Mucosa of descending colon (tissue), 3 donors: Measurements from ENCODE around the gene RIPOR3. TPM values are rescaled to one million over a fixed set of nuclear protein-coding genes. Genes with fewer than 3 reads are reported as not detected.

Source experiments
- ATAC-seq: fragments of 200-7000 bp; cut with Tn5 transposase; one replicate; pipeline ENCODE4 v1.9.1; 2020; ENCODE audit warnings: mild to moderate bottlenecking, moderate library complexity
- DNase-seq, 3 donors: peaks; one replicate each; pipeline ENCODE4 v3.0.0-alpha.2; 2020
- H3K36me3 ChIP-seq: fragments of 200-600 bp; one replicate; pipeline ENCODE4 v1.8.0; 2021; ENCODE audit warnings: low read depth, mild to moderate bottlenecking
- H3K4me1 ChIP-seq: fragments of 200-600 bp; one replicate; pipeline ENCODE4 v1.8.0; 2021; ENCODE audit warnings: low read depth, mild to moderate bottlenecking
- H3K4me3 ChIP-seq: fragments of 200-600 bp; one replicate; pipeline ENCODE4 v1.8.0; 2021; ENCODE audit warnings: mild to moderate bottlenecking
- H3K9me3 ChIP-seq: fragments of 200-600 bp; one replicate; pipeline ENCODE4 v1.8.0; 2021; ENCODE audit warnings: mild to moderate bottlenecking
- intact Hi-C, 2 donors: fragments of 100-400 bp; cut with DNase I in 1 of 2; cut with micrococcal nuclease in 1 of 2; formaldehyde crosslinking; loops; one replicate each; pipeline versions ENCODE4 v1.11.0 to v1.11.1; 2022; cut with DNase I, micrococcal nuclease
- total RNA-seq, 3 donors: library from RNA; stranded (reverse); fragmentation: NEBNext Ultra II Directional in 2 of 3; extraction: Animal tissue kit (Norgen Biotek cat#: 25700) in 2 of 3; gene quantifications; one replicate each; pipeline versions ENCODE4 v1.2.1 to v1.2.4, GENCODE V29; 2021 to 2023
- TF ChIP-seq, protein P1 (sequence below): fragments of 200-600 bp; IDR thresholded peaks from one replicate; pipeline ENCODE4 v1.8.0; 2022; ENCODE audit warnings: antibody characterized with exemption, mild to moderate bottlenecking
- donor health status: DM: no; HTN: no; CAD: no; lungs with moderate emphysema.
- donor health status: DM: no; HTN: no; CAD: no.
- donor health status: DM: no; HTN: yes; CAD: no.

RIPOR3 gene
- total RNA-seq, 3 donors from 2014 or later = 2.2 to 13.4 (median 5.8) TPM

DNA sequence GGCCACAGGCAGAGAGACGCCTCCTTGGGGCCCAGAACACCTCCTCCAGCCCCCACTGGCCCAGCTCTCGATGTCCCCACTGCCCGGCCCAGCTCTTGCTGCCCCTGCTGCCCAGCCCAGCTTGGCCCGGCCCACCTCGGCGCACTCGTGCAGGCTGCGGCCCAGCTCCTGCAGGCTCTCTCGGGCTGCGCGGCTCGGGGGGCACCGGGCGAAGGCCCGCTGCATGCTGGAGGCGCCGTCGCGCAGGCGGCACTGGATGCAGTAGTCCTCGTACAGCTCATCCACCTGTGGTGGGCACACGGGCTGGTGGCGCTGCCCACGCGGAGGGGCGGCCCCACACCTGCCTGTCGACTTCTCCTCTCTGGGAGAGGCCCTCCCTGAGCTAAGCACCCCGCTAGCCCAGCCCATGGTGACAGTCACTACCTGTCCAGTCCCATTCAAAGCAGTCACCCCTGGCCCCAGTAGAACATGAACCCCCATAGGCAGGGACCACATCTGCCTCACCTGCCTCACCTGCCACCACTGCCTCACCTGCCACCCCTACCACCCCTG is 81.8 kb downstream of the RIPOR3 start:
- Histone ChIP-seq H3K4me3 (no peak overlapping the region), H3K36me3 (no peaks in the 10 kb centered on the region), H3K9me3 (no peaks in the 10 kb centered on the region), H3K4me1 (no peaks in the 10 kb centered on the region)
- intact Hi-C loops = no loop called here
- no peak for DNase-seq
- ATAC-seq = no peak
- TF ChIP-seq, protein P1, sequence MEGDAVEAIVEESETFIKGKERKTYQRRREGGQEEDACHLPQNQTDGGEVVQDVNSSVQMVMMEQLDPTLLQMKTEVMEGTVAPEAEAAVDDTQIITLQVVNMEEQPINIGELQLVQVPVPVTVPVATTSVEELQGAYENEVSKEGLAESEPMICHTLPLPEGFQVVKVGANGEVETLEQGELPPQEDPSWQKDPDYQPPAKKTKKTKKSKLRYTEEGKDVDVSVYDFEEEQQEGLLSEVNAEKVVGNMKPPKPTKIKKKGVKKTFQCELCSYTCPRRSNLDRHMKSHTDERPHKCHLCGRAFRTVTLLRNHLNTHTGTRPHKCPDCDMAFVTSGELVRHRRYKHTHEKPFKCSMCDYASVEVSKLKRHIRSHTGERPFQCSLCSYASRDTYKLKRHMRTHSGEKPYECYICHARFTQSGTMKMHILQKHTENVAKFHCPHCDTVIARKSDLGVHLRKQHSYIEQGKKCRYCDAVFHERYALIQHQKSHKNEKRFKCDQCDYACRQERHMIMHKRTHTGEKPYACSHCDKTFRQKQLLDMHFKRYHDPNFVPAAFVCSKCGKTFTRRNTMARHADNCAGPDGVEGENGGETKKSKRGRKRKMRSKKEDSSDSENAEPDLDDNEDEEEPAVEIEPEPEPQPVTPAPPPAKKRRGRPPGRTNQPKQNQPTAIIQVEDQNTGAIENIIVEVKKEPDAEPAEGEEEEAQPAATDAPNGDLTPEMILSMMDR = no peak

DNA sequence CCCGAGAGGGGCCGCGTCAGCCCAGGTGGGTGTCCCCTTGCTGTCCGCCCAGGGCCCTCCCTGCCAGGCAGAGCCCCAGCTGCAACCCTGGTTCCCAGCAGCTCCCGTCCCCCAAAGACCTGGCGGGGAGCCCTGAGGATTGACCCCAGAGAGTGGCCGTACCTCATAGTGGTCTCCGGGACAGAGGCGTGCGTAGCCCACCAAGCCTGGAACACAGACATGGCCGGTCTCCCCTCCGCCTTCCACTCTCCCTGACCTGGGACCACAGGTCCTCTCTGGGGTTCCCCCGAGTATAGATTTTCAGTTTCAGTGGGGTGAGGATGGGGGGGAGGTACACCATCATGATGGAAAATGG is 82.6 kb downstream of the RIPOR3 start:
- H3K36me3 ChIP-seq = no peaks in the 10 kb centered on the region
- no peak for DNase-seq
- no peak for ATAC-seq
- no peaks in the 10 kb centered on the region for H3K9me3 ChIP-seq
- intact Hi-C loops = no loop called here
- H3K4me3 ChIP-seq = no peak overlapping the region
- TF ChIP-seq, protein P1 = no peak
- H3K4me1 ChIP-seq = no peaks in the 10 kb centered on the region

DNA sequence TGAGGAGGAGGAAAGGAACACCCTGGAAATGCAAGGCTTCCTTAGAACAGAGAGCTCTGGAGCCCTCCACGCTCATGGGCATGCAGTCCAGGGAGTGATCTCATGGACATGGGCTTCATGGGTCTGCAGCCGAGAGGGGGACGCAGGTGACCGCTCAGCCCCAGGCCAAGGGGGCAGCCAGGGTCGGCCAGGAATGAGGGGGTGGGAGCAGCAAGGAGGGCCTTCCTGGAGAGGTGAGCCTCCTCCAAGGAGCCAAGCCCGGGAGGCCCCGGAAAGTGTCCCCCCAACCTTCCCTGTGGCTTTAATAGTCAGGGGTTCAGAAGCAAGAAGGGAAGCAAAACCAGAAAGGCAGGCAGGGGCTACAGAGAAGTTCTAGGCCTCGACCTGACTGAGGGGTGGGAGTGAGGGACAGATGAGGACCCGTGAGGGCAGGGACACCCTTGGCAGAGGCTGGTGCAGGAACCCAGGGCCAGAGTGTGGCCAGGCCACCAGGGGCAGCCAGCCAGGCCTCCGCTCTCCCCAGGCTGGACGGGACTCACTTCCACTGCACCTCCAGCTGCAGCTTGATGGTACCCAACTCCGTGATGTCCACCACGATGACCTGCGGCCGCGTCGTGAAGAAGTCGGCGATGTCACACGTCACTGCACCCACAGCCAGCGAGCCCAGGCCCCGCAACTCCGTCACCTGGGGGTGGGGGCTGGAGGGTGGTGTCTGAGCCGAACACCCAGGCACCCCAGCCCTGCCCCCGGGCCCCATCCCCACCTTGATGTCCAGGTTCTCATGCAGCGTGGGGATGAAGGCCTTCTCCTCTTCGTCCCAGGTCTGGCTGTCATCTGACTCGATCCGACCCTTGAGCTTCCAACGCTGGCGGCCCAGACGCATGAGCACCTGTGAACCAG is 83.2 kb downstream of the RIPOR3 start:
- H3K36me3 ChIP-seq = no peaks in the 10 kb centered on the region
- H3K9me3 ChIP-seq = no peaks in the 10 kb centered on the region
- TF ChIP-seq, protein P1 = no peak
- intact Hi-C loops = no loop called here
- H3K4me1 ChIP-seq = no peaks in the 10 kb centered on the region
- H3K4me3 ChIP-seq = no peak overlapping the region
- ATAC-seq (no peak), DNase-seq (no peak)

DNA sequence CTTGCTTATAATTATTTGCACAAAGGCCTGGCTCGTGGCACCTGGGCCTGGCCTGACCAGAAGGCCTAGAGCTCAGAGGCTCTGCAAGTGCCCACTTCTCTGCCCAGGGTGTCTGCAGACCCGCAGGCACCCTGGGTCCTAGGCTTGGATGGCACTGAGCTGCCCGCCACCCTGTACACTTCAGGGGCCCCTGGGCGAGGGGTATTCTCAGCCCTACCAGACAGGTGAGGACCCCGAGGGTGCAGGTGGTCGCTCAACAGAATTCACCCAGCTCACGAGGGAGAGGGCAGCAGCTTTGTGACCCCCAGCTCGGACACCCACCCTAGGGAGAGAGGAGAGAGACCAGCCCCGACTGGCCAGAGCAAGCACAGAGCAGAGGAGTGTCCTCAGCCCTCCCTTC is 83.9 kb downstream of the RIPOR3 start:
- Histone ChIP-seq H3K9me3 (no peaks in the 10 kb centered on the region), H3K4me1 (no peaks in the 10 kb centered on the region), H3K4me3 (no peak overlapping the region), H3K36me3 (no peaks in the 10 kb centered on the region)
- ATAC-seq (no peak), DNase-seq (no peak)
- intact Hi-C loops = no loop called here
- TF ChIP-seq, protein P1 = no peak

DNA sequence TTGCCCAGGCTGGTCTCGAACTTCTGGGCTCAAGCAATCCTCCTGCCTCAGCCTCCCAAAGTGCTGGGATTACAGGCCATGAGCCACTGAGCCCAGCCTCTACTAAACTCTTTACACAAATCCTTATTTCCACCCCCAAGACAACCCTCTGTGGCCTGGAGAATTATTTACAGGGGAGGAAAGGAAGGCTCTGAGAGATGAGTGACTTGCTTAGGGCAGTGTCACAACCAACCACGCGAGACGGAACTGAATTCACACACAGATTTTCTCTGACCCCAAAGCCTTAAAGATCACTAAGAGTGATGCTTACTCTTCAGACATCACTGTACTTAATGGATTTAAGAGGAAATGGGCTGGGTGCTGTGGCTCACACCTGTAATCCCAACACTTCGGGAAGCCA is 86.2 kb downstream of the RIPOR3 start:
- DNase-seq = no peak
- TF ChIP-seq, protein P1 = no peak
- no peaks in the 10 kb centered on the region for H3K36me3 ChIP-seq
- no peaks in the 10 kb centered on the region for H3K4me1 ChIP-seq
- H3K9me3 ChIP-seq = no peaks in the 10 kb centered on the region
- ATAC-seq = no peak
- H3K4me3 ChIP-seq = no peak overlapping the region
- intact Hi-C loops = no loop called here
